Measurements from ENCODE around the gene INPP5J. TPM values are rescaled to one million over a fixed set of nuclear protein-coding genes. Genes with fewer than 3 reads are reported as not detected.

Gene INPP5J
- total and polyA plus RNA-seq, 10 of the 15 experiments (the other 5 are each of a cell fraction or from before 2014, with no cell fraction given) = 0.18 to 2.8 (median 1.5) TPM; not detected in 1

DNA sequence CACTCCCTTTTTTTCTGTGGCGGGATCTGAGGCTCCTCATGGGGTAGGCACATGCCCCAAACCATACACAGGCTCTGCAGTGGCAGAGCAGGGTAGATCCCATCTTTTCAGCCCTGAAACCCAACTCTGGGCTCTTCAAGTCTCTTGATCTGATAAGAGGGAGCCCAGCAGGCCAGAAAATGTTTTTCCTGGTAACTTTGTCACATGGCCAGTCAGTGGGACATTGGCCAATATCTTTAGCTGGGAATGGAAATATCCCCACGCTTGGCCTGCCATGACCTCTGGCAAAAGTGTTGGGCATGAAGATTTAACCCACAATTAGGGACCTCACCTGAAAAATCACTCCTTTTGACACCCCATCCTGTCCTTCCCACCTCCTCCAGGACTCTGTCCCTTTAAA, 8.1 kb downstream of the INPP5J start (continued):
- TF ChIP-seq, protein P1, sequence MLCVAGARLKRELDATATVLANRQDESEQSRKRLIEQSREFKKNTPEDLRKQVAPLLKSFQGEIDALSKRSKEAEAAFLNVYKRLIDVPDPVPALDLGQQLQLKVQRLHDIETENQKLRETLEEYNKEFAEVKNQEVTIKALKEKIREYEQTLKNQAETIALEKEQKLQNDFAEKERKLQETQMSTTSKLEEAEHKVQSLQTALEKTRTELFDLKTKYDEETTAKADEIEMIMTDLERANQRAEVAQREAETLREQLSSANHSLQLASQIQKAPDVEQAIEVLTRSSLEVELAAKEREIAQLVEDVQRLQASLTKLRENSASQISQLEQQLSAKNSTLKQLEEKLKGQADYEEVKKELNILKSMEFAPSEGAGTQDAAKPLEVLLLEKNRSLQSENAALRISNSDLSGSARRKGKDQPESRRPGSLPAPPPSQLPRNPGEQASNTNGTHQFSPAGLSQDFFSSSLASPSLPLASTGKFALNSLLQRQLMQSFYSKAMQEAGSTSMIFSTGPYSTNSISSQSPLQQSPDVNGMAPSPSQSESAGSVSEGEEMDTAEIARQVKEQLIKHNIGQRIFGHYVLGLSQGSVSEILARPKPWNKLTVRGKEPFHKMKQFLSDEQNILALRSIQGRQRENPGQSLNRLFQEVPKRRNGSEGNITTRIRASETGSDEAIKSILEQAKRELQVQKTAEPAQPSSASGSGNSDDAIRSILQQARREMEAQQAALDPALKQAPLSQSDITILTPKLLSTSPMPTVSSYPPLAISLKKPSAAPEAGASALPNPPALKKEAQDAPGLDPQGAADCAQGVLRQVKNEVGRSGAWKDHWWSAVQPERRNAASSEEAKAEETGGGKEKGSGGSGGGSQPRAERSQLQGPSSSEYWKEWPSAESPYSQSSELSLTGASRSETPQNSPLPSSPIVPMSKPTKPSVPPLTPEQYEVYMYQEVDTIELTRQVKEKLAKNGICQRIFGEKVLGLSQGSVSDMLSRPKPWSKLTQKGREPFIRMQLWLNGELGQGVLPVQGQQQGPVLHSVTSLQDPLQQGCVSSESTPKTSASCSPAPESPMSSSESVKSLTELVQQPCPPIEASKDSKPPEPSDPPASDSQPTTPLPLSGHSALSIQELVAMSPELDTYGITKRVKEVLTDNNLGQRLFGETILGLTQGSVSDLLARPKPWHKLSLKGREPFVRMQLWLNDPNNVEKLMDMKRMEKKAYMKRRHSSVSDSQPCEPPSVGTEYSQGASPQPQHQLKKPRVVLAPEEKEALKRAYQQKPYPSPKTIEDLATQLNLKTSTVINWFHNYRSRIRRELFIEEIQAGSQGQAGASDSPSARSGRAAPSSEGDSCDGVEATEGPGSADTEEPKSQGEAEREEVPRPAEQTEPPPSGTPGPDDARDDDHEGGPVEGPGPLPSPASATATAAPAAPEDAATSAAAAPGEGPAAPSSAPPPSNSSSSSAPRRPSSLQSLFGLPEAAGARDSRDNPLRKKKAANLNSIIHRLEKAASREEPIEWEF (IDR thresholded peaks at IDR 0.05; ENCODE audit: insufficient replicate concordance, low read depth, low read length) = no peak
- TF ChIP-seq NR2C1 (IDR thresholded peaks at IDR 0.05) (no peak), SMAD1 (IDR thresholded peaks at IDR 0.05; ENCODE audit: low read depth, partially characterized antibody) (no peak), WRNIP1 (IDR thresholded peaks at IDR 0.05; ENCODE audit: borderline replicate concordance, low read depth, low read length) (no peak), IKZF2 (IDR thresholded peaks at IDR 0.05) (no peak)
- TF ChIP-seq, protein P2, sequence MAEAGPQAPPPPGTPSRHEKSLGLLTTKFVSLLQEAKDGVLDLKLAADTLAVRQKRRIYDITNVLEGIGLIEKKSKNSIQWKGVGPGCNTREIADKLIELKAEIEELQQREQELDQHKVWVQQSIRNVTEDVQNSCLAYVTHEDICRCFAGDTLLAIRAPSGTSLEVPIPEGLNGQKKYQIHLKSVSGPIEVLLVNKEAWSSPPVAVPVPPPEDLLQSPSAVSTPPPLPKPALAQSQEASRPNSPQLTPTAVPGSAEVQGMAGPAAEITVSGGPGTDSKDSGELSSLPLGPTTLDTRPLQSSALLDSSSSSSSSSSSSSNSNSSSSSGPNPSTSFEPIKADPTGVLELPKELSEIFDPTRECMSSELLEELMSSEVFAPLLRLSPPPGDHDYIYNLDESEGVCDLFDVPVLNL (IDR thresholded peaks at IDR 0.05; ENCODE audit: low read depth, low read length) = no peak

DNA sequence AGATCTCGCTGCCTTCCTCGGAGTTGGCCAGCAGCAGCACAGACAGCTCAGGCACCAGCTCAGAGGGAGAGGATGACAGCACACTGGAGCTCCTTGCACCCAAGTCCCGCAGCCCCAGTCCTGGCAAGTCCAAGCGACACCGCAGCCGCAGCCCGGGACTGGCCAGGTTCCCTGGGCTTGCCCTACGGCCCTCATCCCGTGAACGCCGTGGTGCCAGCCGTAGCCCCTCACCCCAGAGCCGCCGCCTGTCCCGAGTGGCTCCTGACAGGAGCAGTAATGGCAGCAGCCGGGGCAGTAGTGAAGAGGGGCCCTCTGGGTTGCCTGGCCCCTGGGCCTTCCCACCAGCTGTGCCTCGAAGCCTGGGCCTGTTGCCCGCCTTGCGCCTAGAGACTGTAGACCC, 11.1 kb downstream of the INPP5J start:
- DNase-seq (ENCODE audit: low read depth, low spot score) = no peak
- SMC1A ChIA-PET (ENCODE audit: uncharacterized antibody, unreplicated experiment) = interaction anchor here (1.5 kb wide), 1 partner anchor 97 kb away, joined by 3 read pairs; no protein-coding TSS in a partner anchor
- no peak overlapping the region for H3K4me2 ChIP-seq (ENCODE audit: control insufficient read depth, insufficient read depth)
- no peaks in the 10 kb centered on the region for H3K36me3 ChIP-seq (ENCODE audit: control insufficient read depth in 2 of 2, insufficient read depth in 2 of 2, low read length in 1 of 2)
- no peaks in the 10 kb centered on the region for H3K79me2 ChIP-seq (ENCODE audit: control insufficient read depth, insufficient read depth, low read length)
- POLR2A ChIA-PET = no interaction called here
- no peaks in the 10 kb centered on the region for H4K20me1 ChIP-seq (ENCODE audit: control insufficient read depth, insufficient read depth)
- no peak overlapping the region for H2AFZ ChIP-seq (ENCODE audit: control insufficient read depth, low read depth, low read length)
- in situ Hi-C loops (cut with MboI) (no loop called here), intact Hi-C loops (cut with micrococcal nuclease; ENCODE audit: unreplicated experiment) (no loop called here)
- BruUV-seq (replicated peaks) = no TSS peak
- no peaks in the 10 kb centered on the region for H3K9me3 ChIP-seq (replicated peaks; ENCODE audit: control insufficient read depth, insufficient read depth, low read length)
- H3K4me3 ChIP-seq = no peak overlapping the region
- RAD21 ChIA-PET (ENCODE audit: unreplicated experiment) = no interaction called here
- no peaks in the 10 kb centered on the region for H3K4me1 ChIP-seq (ENCODE audit: control insufficient read depth, insufficient read depth, low read length)
- CTCF ChIA-PET = interaction anchor here (0.8 kb wide), 1 partner anchor 32 kb away, joined by 3 read pairs; no protein-coding TSS in a partner anchor
- FAIRE-seq = no peak
- no peak for ATAC-seq
- 73% methylated on average over 18 of the region's 19 CpGs for WGBS (ENCODE audit: insufficient coverage, insufficient replicate concordance, low lambda C conversion rate, missing lambda C conversion rate)
- no peak overlapping the region for H3K27ac ChIP-seq (ENCODE audit: control insufficient read depth, insufficient read depth)
- no peak overlapping the region for H3K9ac ChIP-seq (ENCODE audit: control insufficient read depth, insufficient read depth, low read length)
- no peaks in the 10 kb centered on the region for H3K27me3 ChIP-seq (replicated peaks in 1 of 2; ENCODE audit: control insufficient read depth in 2 of 2, insufficient read depth in 2 of 2, low read length in 1 of 2)
- no peak for TF ChIP-seq DPF2 (IDR thresholded peaks at IDR 0.05)
- TF ChIP-seq HDGF (IDR thresholded peaks at IDR 0.05) = no peak
- TF ChIP-seq TCF7 (IDR thresholded peaks at IDR 0.05; ENCODE audit: borderline replicate concordance) = no peak
- no peak for TF ChIP-seq IRF4 (IDR thresholded peaks at IDR 0.05; ENCODE audit: low read depth, low read length)
- no peak for TF ChIP-seq CHD4 (IDR thresholded peaks at IDR 0.05)
- TF ChIP-seq, protein P3, sequence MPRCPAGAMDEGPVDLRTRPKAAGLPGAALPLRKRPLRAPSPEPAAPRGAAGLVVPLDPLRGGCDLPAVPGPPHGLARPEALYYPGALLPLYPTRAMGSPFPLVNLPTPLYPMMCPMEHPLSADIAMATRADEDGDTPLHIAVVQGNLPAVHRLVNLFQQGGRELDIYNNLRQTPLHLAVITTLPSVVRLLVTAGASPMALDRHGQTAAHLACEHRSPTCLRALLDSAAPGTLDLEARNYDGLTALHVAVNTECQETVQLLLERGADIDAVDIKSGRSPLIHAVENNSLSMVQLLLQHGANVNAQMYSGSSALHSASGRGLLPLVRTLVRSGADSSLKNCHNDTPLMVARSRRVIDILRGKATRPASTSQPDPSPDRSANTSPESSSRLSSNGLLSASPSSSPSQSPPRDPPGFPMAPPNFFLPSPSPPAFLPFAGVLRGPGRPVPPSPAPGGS (IDR thresholded peaks at IDR 0.05; ENCODE audit: borderline replicate concordance, insufficient read depth, low read depth, low read length, poor library complexity, severe bottlenecking) = no peak
- TF ChIP-seq, protein P4, sequence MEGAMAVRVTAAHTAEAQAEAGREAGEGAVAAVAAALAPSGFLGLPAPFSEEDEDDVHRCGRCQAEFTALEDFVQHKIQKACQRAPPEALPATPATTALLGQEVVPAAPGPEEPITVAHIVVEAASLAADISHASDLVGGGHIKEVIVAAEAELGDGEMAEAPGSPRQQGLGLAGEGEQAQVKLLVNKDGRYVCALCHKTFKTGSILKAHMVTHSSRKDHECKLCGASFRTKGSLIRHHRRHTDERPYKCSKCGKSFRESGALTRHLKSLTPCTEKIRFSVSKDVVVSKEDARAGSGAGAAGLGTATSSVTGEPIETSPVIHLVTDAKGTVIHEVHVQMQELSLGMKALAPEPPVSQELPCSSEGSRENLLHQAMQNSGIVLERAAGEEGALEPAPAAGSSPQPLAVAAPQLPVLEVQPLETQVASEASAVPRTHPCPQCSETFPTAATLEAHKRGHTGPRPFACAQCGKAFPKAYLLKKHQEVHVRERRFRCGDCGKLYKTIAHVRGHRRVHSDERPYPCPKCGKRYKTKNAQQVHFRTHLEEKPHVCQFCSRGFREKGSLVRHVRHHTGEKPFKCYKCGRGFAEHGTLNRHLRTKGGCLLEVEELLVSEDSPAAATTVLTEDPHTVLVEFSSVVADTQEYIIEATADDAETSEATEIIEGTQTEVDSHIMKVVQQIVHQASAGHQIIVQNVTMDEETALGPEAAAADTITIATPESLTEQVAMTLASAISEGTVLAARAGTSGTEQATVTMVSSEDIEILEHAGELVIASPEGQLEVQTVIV (IDR thresholded peaks at IDR 0.05; ENCODE audit: borderline replicate concordance, partially characterized antibody) = no peak
- no peak for TF ChIP-seq IKZF1 (conservative IDR thresholded peaks at IDR 0.05)

Data from GM12878 (cell line).